NB4 (cell line): ENCODE results near the gene NAT14.
"Not testable (repeated sequence)": the region's sequence is repeated elsewhere in the genome, so short reads cannot be mapped to it uniquely, and the experiment has no call there.

Experiments
- DNase-seq: peaks from one replicate; pipeline ENCODE4 v3.0.0; 2010; ENCODE audit warnings: low read depth
- H3K4me3 ChIP-seq: one replicate; pipeline ENCODE4 v1.5.1; 2011; ENCODE audit warnings: mild to moderate bottlenecking, low read depth, low read length, moderate library complexity
- CTCF ChIP-seq: IDR thresholded peaks from one replicate; pipeline ENCODE4 v1.5.1; 2012; ENCODE audit warnings: low read depth, low read length
- MAX ChIP-seq: IDR thresholded peaks from 2 replicates; pipeline ENCODE4 v1.6.1; 2011; ENCODE audit warnings: low read depth, low read length
- MYC ChIP-seq: IDR thresholded peaks from 2 replicates; pipeline ENCODE4 v1.6.1; 2011; ENCODE audit warnings: low read depth, low read length
- POLR2A ChIP-seq: IDR thresholded peaks from 2 replicates; pipeline ENCODE4 v1.6.1; 2011; ENCODE audit warnings: mild to moderate bottlenecking; ENCODE audit not compliant: insufficient read length; ENCODE audit errors: extremely low read depth

Gene NAT14

GRCh38 chr19:55492362-55492944 lies 7.5 kb downstream of the NAT14 start:
- no peak for DNase-seq
- TF ChIP-seq CTCF (no peak), POLR2A (no peak), MAX (no peak), MYC (no peak)
- H3K4me3 ChIP-seq: no peak overlapping the region

- no peak for TF ChIP-seq MYC
- no peak overlapping the region for H3K4me3 ChIP-seq
These were observed 8.2 kb downstream of the NAT14 start for GRCh38 chr19:55493052-55493644.

GRCh38 chr19:55493645-55494171 lies 8.7 kb downstream of the NAT14 start:
- no peak for DNase-seq
- TF ChIP-seq MYC: no peak
- TF ChIP-seq POLR2A: no peak
- no peak for TF ChIP-seq CTCF
- no peak for TF ChIP-seq MAX
- no peak overlapping the region for H3K4me3 ChIP-seq

More at GRCh38 chr19:55493052-55493644, 8.2 kb downstream of the NAT14 start:
- DNase-seq: no peak

GRCh38 chr19:55494172-55494761 lies 9.3 kb downstream of the NAT14 start:
- peak overlapping the region; percentile 16 for H3K4me3 ChIP-seq
- peak; percentile 60 for DNase-seq
- TF ChIP-seq POLR2A (no peak), MYC (no peak), CTCF (no peak), MAX (no peak)

- no peak for DNase-seq
- no peak for TF ChIP-seq MAX
- TF ChIP-seq POLR2A: no peak
- no peak for TF ChIP-seq CTCF
- no peak overlapping the region for H3K4me3 ChIP-seq
These were observed 10.8 kb downstream of the NAT14 start for GRCh38 chr19:55495646-55496349.

GRCh38 chr19:55496820-55497219 lies 11.8 kb downstream of the NAT14 start:
- not testable (repeated sequence) for DNase-seq, H3K4me3 ChIP-seq
